GM12878 (cell line): Measurements from ENCODE around the gene RIMS1. TPM values are rescaled to one million over a fixed set of nuclear protein-coding genes. Genes with fewer than 3 reads are reported as not detected.

Source experiments
- ATAC-seq: fragments of 200-7000 bp; cut with Tn5 transposase; 3 replicates; pipeline ENCODE4 v1.9.1; 2020; ENCODE audit warnings: mild to moderate bottlenecking, moderate library complexity
- BruUV-seq: library from RNA; stranded (reverse); fragments of 400-500 nt; replicated peaks from 2 replicates; lab custom pipeline; 2021; lab: Mats Ljungman, UMichigan
- CTCF ChIA-PET: fragments of 300-600 bp; sonication (Branson Sonifier 250); formaldehyde crosslinking; extraction: SDS; loops from one replicate; lab custom pipeline; 2021; ENCODE audit warnings: inconsistent platforms; lab: Yijun Ruan, JAX
- POLR2A ChIA-PET: fragments of 350-600 bp; formaldehyde crosslinking; extraction: SDS; loops from one replicate; lab custom pipeline; 2021; ENCODE audit warnings: inconsistent platforms; lab: Charles Lee
- RAD21 ChIA-PET: fragments of 300-600 bp; sonication (Branson Sonifier 250); formaldehyde crosslinking; loops from one replicate; lab custom pipeline; 2023; ENCODE audit warnings: antibody characterized with exemption; ENCODE audit not compliant: unreplicated experiment; lab: Charles Lee
- SMC1A ChIA-PET: fragments of 300-600 bp; sonication (Branson Sonifier 250); formaldehyde crosslinking; loops from one replicate; lab custom pipeline; 2023; ENCODE audit not compliant: unreplicated experiment, uncharacterized antibody; lab: Charles Lee
- DNase-seq: peaks from one replicate; pipeline ENCODE4 v3.0.0-alpha.2; 2011; ENCODE audit warnings: low read depth, low spot score
- FAIRE-seq: peaks from 3 replicates; lab custom pipeline; 2011; peaks lifted over from hg19 to GRCh38; lab: Jason Lieb, UNC
- H2AFZ ChIP-seq: 2 replicates; pipeline ENCODE4 v1.6.0; 2011; ENCODE audit warnings: low read depth, low read length, control low read depth; ENCODE audit not compliant: control insufficient read depth
- H3K27ac ChIP-seq: 2 replicates; pipeline ENCODE4 v1.5.1; 2011; ENCODE audit warnings: control low read depth; ENCODE audit not compliant: control insufficient read depth, insufficient read depth
- H3K27me3 ChIP-seq, 2 experiments: replicated peaks in 1 of 2; 2 replicates each; pipeline versions ENCODE4 v1.6.0 to v1.6.1; 2011; ENCODE audit warnings: low read length in 1 of 2; ENCODE audit not compliant: control insufficient read depth in 2 of 2, insufficient read depth in 2 of 2
- H3K36me3 ChIP-seq, 2 experiments: 2 replicates each; pipeline ENCODE4 v1.5.1; 2011; ENCODE audit warnings: low read length in 1 of 2; ENCODE audit not compliant: control insufficient read depth in 2 of 2, insufficient read depth in 2 of 2
- H3K4me1 ChIP-seq: 2 replicates; pipeline ENCODE4 v1.6.1; 2011; ENCODE audit warnings: mild to moderate bottlenecking, low read length, moderate library complexity, mixed read lengths; ENCODE audit not compliant: control insufficient read depth, insufficient read depth
- H3K4me2 ChIP-seq: 2 replicates; pipeline ENCODE4 v1.6.0; 2011; ENCODE audit warnings: control low read depth; ENCODE audit not compliant: control insufficient read depth, insufficient read depth
- H3K4me3 ChIP-seq: fragments of 200-600 bp; sonication (generic); 2 replicates; pipeline ENCODE4 v1.5.1; 2016
- H3K79me2 ChIP-seq: 2 replicates; pipeline ENCODE4 v1.6.0; 2011; ENCODE audit warnings: low read length; ENCODE audit not compliant: control insufficient read depth, insufficient read depth
- H3K9ac ChIP-seq: 2 replicates; pipeline ENCODE4 v1.8.0; 2011; ENCODE audit warnings: low read length, control low read depth, mixed read lengths; ENCODE audit not compliant: control insufficient read depth, insufficient read depth
- H3K9me3 ChIP-seq: replicated peaks from 3 replicates; pipeline ENCODE4 v1.5.1; 2011; ENCODE audit warnings: mild to moderate bottlenecking, low read length; ENCODE audit not compliant: control insufficient read depth, insufficient read depth
- H4K20me1 ChIP-seq: 2 replicates; pipeline ENCODE4 v1.6.0; 2011; ENCODE audit not compliant: control insufficient read depth, insufficient read depth
- ASH2L ChIP-seq: fragments of 300-600, 200-600 bp; sonication (generic); IDR thresholded peaks from 2 replicates; pipeline ENCODE4 v1.6.1; 2017; ENCODE audit warnings: low read depth, mild to moderate bottlenecking, borderline replicate concordance
- BHLHE40 ChIP-seq, 2 experiments: fragments of 450-650 bp in 1 of 2; IDR thresholded peaks; 2 replicates each; pipeline ENCODE4 v1.6.1; 2011 to 2017; ENCODE audit warnings: low read depth in 2 of 2, borderline replicate concordance in 1 of 2, improper control_type of control experiment in 1 of 2, low read length in 1 of 2, mild to moderate bottlenecking in 1 of 2
- CHD2 ChIP-seq: IDR thresholded peaks from 2 replicates; pipeline ENCODE4 v1.6.1; 2011; ENCODE audit warnings: low read depth, low read length, improper control_type of control experiment, borderline replicate concordance
- E4F1 ChIP-seq: fragments of 450-650 bp; IDR thresholded peaks from 2 replicates; pipeline ENCODE4 v1.6.1; 2018; ENCODE audit warnings: borderline replicate concordance, mild to moderate bottlenecking; ENCODE audit not compliant: partially characterized antibody
- EP300 ChIP-seq, 2 experiments: fragments of 150-350 bp in 1 of 2; IDR thresholded peaks; 2 replicates each; pipeline ENCODE4 v1.6.1; 2011 to 2012; ENCODE audit warnings: low read depth in 2 of 2, low read length in 2 of 2, borderline replicate concordance in 1 of 2, improper control_type of control experiment in 1 of 2, inconsistent platforms in 1 of 2; ENCODE audit not compliant: control insufficient read depth in 1 of 2
- FOXM1 ChIP-seq: IDR thresholded peaks from 2 replicates; pipeline ENCODE4 v1.6.1; 2012; ENCODE audit warnings: low read depth, mild to moderate bottlenecking, inconsistent platforms, low read length, moderate library complexity
- MXI1 ChIP-seq: fragments of 150-350 bp; IDR thresholded peaks from 2 replicates; pipeline ENCODE4 v1.6.1; 2011; ENCODE audit warnings: low read depth, mild to moderate bottlenecking, inconsistent platforms, low read length, improper control_type of control experiment
- NFXL1 ChIP-seq: fragments of 450-650 bp; IDR thresholded peaks from 2 replicates; pipeline ENCODE4 v1.6.1; 2017; ENCODE audit warnings: antibody characterized with exemption, mild to moderate bottlenecking, borderline replicate concordance
- PAX8 ChIP-seq: fragments of 450-650 bp; IDR thresholded peaks from 2 replicates; pipeline ENCODE4 v1.6.1; 2017; ENCODE audit warnings: mild to moderate bottlenecking, moderate library complexity
- RFX5 ChIP-seq: IDR thresholded peaks from 2 replicates; pipeline ENCODE4 v1.6.1; 2011; ENCODE audit warnings: low read depth, low read length, improper control_type of control experiment
- SMAD5 ChIP-seq: IDR thresholded peaks from 2 replicates; pipeline ENCODE4 v1.6.1; 2016; ENCODE audit warnings: antibody characterized with exemption, low read depth
- SMARCA5 ChIP-seq: fragments of 450-650 bp; IDR thresholded peaks from 2 replicates; pipeline ENCODE4 v1.6.1; 2017; ENCODE audit warnings: mild to moderate bottlenecking
- SUZ12 ChIP-seq: fragments of 200-600 bp; sonication (generic); IDR thresholded peaks from one replicate; pipeline ENCODE4 v1.6.1; 2018; ENCODE audit warnings: antibody characterized with exemption, mild to moderate bottlenecking; ENCODE audit not compliant: unreplicated experiment
- TCF7 ChIP-seq: IDR thresholded peaks from 2 replicates; pipeline ENCODE4 v1.6.1; 2014; ENCODE audit warnings: antibody characterized with exemption, borderline replicate concordance
- ZNF207 ChIP-seq: fragments of 450-650 bp; IDR thresholded peaks from 2 replicates; pipeline ENCODE4 v1.6.1; 2014; ENCODE audit warnings: antibody characterized with exemption, mild to moderate bottlenecking, borderline replicate concordance
- ZNF217 ChIP-seq: fragments of 450-650 bp; IDR thresholded peaks from 2 replicates; pipeline ENCODE4 v1.6.1; 2017; ENCODE audit warnings: antibody characterized with exemption, mild to moderate bottlenecking
- WGBS: methylation state at CpG from one replicate; pipeline ENCODE4 v1.1.6; 2016; ENCODE audit warnings: low lambda C conversion rate; ENCODE audit not compliant: insufficient replicate concordance, insufficient coverage; ENCODE audit errors: missing lambda C conversion rate; 5-methylcytosine and 5-hydroxymethylcytosine counted together
- in situ Hi-C: fragments of 300-500 bp; cut with MboI; formaldehyde crosslinking; loops from 9 replicates; pipeline ENCODE4 v1.14.3; 2018; ENCODE audit warnings: mixed read lengths
- intact Hi-C: fragments of 100-400 bp; cut with micrococcal nuclease; formaldehyde crosslinking; loops from one replicate; pipeline ENCODE4 v1.14.2; 2022; ENCODE audit not compliant: unreplicated experiment
- polyA plus RNA-seq, 11 experiments: library from polyadenylated mRNA; depleted of rRNA in 4 of 11; unstranded in 6 of 11; stranded (reverse) in 5 of 11; fragments of >200 nt; fragmentation: Nextera tagmentation in 4 of 11; fragmentation: Illumina TruSeq in 1 of 11; extraction: Ambion mirVana in 4 of 11; extraction: Trizol in 1 of 11; gene quantifications; 1 replicate in 1 of 11; 2 replicates in 10 of 11; pipeline versions ENCODE4 v1.2.1 to v1.2.3, GENCODE V29; 2011 to 2016; ENCODE audit warnings: inconsistent platforms in 2 of 11, missing spikeins in 2 of 11, low read depth in 1 of 11
- total RNA-seq, 4 experiments: library from RNA; depleted of rRNA in 3 of 4; stranded (reverse); fragments of >200 nt in 3 of 4; fragmentation: Illumina TruSeq in 1 of 4; extraction: Trizol in 1 of 4; gene quantifications; 2 replicates each; pipeline versions ENCODE4 v1.2.1 to v1.2.3, GENCODE V29; 2013 to 2021

Gene RIMS1
- total and polyA plus RNA-seq, 10 of the 15 experiments (the other 5 are each of a cell fraction or from before 2014, with no cell fraction given) = 0.05 to 0.76 (median 0.23) TPM

GRCh38 chr6:72287801-72288200 is 401.5 kb downstream of the RIMS1 start:
- no peaks in the 10 kb centered on the region for H3K79me2 ChIP-seq
- ChIA-PET RAD21 (no interaction called here), POLR2A (no interaction called here), SMC1A (no interaction called here), CTCF (no interaction called here)
- FAIRE-seq (no peak), DNase-seq (no peak), ATAC-seq (no peak)
- H3K27me3 ChIP-seq = no peaks in the 10 kb centered on the region
- no peak overlapping the region for H3K4me3 ChIP-seq
- H3K4me2 ChIP-seq = no peak overlapping the region
- in situ Hi-C loops = no loop called here
- H3K36me3 ChIP-seq = no peaks in the 10 kb centered on the region
- BruUV-seq = no TSS peak
- TF ChIP-seq NFXL1 = no peak
- TF ChIP-seq ZNF217 = no peak
- no peak for TF ChIP-seq ASH2L
- TF ChIP-seq ZNF207 = no peak
- no peak for TF ChIP-seq CHD2
- TF ChIP-seq BHLHE40 (IDR thresholded peaks at IDR 0.05; ENCODE audit: borderline replicate concordance in 1 of 2, low read depth in 2 of 2, low read length in 1 of 2) = no peak
- TF ChIP-seq SMARCA5 = no peak
- TF ChIP-seq EP300 (IDR thresholded peaks at IDR 0.05; ENCODE audit: borderline replicate concordance in 1 of 2, control insufficient read depth in 1 of 2, low read depth in 2 of 2, low read length in 2 of 2) = no peak
- TF ChIP-seq FOXM1 = no peak
- no peaks in the 10 kb centered on the region for H3K4me1 ChIP-seq
- H3K27ac ChIP-seq = no peak overlapping the region
- intact Hi-C loops = no loop called here
- no peak overlapping the region for H2AFZ ChIP-seq
- 76% methylated on average over 5 of the region's 5 CpGs for WGBS
- no peaks in the 10 kb centered on the region for H4K20me1 ChIP-seq
- H3K9ac ChIP-seq = no peak overlapping the region
- H3K9me3 ChIP-seq = no peaks in the 10 kb centered on the region

GRCh38 chr6:72288592-72288991 is 402.2 kb downstream of the RIMS1 start:
- Histone ChIP-seq H3K36me3 (no peaks in the 10 kb centered on the region), H3K79me2 (no peaks in the 10 kb centered on the region), H3K9me3 (no peaks in the 10 kb centered on the region), H4K20me1 (no peaks in the 10 kb centered on the region), H3K4me3 (no peak overlapping the region), H2AFZ (no peak overlapping the region), H3K27ac (no peak overlapping the region), H3K27me3 (no peaks in the 10 kb centered on the region), H3K4me2 (no peak overlapping the region), H3K4me1 (no peaks in the 10 kb centered on the region), H3K9ac (no peak overlapping the region)
- ChIA-PET RAD21 (no interaction called here), POLR2A (no interaction called here), CTCF (no interaction called here), SMC1A (no interaction called here)
- FAIRE-seq (no peak), DNase-seq (no peak), ATAC-seq (no peak)
- 20% methylated on average over 2 of the region's 2 CpGs for WGBS
- intact Hi-C loops (no loop called here), in situ Hi-C loops (no loop called here)
- no TSS peak for BruUV-seq
- TF ChIP-seq SMAD5 = no peak
- no peak for TF ChIP-seq MXI1
- no peak for TF ChIP-seq PAX8
- TF ChIP-seq E4F1 = no peak
- no peak for TF ChIP-seq TCF7
- no peak for TF ChIP-seq SUZ12
- TF ChIP-seq RFX5 = no peak
